Ishikawa (cell line): Measurements from ENCODE around the gene UBN2.

Experiments
- CEBPB ChIP-seq: IDR thresholded peaks from 2 replicates; pipeline ENCODE4 v1.6.1; 2012
- EP300 ChIP-seq: IDR thresholded peaks from 2 replicates; pipeline ENCODE4 v1.6.1; 2012; ENCODE audit warnings: borderline replicate concordance
- RAD21 ChIP-seq: IDR thresholded peaks from 2 replicates; pipeline ENCODE4 v1.6.1; 2012; ENCODE audit warnings: low read depth
- TCF12 ChIP-seq: IDR thresholded peaks from 2 replicates; pipeline ENCODE4 v1.6.1; 2012; ENCODE audit warnings: low read depth
- TF ChIP-seq, protein P1 (sequence below): IDR thresholded peaks from 2 replicates; pipeline ENCODE4 v1.6.1; 2012; ENCODE audit warnings: low read depth, mild to moderate bottlenecking
- TF ChIP-seq, protein P2 (sequence below): IDR thresholded peaks from 2 replicates; pipeline ENCODE4 v1.6.1; 2012

DNA sequence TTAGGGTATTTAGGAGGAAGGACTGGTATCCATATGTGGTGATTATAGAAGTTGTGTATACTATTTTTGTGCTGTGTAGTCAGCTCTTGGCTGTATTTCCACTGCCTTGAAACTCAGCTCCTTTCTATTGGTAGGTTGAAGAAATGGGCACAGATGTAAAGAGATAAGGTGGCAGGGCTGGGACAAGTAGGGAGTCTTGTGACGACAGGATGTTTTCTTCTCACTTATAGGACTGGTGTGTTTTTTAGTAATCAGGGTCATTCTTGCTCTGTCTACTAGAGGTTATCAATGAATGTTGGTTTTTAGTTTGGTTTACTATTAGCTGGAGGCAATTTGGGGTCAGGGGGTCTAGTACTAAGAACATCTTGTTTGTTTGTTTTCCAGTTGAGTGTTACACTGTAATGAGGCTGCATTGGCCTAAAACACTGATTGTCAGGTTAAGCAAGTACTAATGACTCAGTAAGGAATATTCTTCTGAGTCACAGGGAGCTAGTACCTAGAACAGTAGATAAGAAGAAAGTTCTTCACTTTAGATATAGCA, 11.8 kb downstream of the UBN2 start:
- no peak for TF ChIP-seq RAD21
- no peak for TF ChIP-seq TCF12
- no peak for TF ChIP-seq EP300
- TF ChIP-seq, protein P1, sequence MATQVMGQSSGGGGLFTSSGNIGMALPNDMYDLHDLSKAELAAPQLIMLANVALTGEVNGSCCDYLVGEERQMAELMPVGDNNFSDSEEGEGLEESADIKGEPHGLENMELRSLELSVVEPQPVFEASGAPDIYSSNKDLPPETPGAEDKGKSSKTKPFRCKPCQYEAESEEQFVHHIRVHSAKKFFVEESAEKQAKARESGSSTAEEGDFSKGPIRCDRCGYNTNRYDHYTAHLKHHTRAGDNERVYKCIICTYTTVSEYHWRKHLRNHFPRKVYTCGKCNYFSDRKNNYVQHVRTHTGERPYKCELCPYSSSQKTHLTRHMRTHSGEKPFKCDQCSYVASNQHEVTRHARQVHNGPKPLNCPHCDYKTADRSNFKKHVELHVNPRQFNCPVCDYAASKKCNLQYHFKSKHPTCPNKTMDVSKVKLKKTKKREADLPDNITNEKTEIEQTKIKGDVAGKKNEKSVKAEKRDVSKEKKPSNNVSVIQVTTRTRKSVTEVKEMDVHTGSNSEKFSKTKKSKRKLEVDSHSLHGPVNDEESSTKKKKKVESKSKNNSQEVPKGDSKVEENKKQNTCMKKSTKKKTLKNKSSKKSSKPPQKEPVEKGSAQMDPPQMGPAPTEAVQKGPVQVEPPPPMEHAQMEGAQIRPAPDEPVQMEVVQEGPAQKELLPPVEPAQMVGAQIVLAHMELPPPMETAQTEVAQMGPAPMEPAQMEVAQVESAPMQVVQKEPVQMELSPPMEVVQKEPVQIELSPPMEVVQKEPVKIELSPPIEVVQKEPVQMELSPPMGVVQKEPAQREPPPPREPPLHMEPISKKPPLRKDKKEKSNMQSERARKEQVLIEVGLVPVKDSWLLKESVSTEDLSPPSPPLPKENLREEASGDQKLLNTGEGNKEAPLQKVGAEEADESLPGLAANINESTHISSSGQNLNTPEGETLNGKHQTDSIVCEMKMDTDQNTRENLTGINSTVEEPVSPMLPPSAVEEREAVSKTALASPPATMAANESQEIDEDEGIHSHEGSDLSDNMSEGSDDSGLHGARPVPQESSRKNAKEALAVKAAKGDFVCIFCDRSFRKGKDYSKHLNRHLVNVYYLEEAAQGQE, result no peak
- no peak for TF ChIP-seq CEBPB
- TF ChIP-seq, protein P2, sequence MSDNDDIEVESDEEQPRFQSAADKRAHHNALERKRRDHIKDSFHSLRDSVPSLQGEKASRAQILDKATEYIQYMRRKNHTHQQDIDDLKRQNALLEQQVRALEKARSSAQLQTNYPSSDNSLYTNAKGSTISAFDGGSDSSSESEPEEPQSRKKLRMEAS, result no peak
